ENCODE measurements around the gene UBA6.

DNA sequence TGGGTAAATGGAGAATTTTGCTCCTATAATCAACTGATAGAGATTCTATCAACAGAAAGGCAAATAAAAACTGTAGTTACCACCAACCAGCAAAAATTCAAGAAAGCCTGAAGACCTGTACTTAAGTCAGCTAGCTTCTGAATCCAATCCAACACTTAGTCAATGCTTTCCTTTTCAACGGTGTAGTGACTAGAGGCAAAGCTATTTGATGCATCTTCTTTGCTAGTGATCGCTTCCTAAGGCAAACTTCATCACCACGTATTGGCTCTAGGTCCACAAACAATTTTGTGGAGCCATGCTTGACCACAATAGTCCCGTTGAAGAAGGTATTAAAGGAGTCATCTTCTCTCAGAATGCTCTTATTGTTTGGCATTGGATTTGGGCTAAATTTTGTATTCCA, 25.0 kb upstream of the UBA6 start:
- TF ChIP-seq EZH2 (IDR thresholded peaks at IDR 0.05; ENCODE audit: insufficient read depth, poor library complexity, severe bottlenecking) (no peak), EZH2phosphoT487 (IDR thresholded peaks at IDR 0.05; ENCODE audit: insufficient read depth, low read depth) (no peak)
